Activated CD8-positive, alpha-beta memory T cell treated with anti-CD3 and anti-CD28 coated beads for 1 hour (primary cell): ENCODE results near the gene GABRD.

Experiments used
- DNase-seq, 2 donors: peaks; one replicate each; pipeline ENCODE4 v3.0.0-alpha.2; 2020; ENCODE audit warnings: low read depth in 1 of 2; ENCODE audit errors: extremely low read depth in 1 of 2

The GABRD gene

DNA sequence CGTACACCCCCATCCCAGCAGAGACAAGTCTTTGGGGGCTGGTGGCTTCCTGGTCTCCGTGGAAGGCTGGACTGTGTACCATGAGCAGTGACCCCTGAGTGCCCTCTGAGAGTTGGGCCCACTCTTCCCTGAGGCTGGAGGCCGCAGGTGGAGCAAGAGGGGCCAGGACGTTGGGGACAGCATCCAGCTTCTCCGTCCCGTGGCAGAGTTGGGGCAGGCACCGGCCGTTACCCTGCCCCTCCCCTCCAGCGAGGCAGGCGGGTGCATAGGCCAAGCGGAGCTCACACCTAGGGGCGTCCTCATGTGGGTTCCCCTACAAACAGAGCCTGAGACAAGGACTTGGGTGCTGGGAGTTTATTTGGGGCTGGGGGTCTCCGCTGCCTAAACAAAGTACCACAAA lies 14.0 kb downstream of the GABRD start:
- DNase-seq = no peak

DNA sequence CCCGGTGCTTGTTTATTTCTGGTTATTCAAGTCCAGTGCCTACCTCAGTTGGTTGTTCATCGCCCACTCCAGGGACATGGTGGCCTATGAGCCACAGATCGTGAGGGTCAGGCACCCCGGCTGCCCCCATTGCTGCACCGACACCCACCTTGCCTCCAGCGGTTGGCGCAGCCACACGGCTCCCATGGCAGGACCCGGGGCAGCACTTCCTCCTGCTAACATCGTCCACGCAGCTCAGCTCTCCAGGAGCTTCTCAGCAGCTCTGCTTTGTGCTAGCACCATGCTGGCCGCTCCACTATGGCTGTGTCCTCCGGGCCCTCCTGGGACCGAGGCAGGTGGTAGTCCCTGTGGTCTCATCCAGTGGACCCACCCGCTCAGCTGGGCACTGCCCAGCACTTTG lies 17.1 kb downstream of the GABRD start:
- no peak for DNase-seq

DNA sequence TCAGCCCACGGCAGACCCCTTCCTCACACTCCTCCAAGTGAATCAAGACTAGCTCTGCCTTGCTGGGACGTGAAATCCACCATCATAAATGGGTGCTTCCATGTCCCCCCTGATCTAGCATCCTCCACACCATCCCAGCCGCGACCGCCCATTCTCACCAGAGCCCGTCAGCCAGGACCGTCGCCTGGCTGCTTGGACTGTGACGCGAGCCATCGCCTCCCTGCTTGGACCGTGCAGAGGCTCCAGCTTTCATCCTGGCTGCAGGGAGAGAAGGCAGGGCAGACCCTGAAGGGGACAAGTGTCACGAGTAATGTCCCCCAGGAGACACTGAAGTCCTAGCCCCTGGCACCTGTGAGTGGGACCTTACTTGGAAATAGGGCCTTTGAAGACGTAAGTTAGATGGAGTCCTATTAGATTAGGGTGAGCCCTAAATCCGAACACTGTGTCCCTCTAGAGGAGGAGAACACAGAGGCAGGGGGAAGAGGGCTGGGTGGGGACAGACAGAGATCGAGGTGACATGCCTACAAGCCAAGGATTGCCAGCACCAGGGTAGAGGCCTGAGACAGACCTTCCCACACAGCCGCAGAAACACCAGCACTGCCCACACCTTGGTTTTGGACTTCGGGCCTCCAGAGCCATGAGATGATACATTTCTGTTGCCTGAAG lies 18.3 kb downstream of the GABRD start:
- DNase-seq = no peak

DNA sequence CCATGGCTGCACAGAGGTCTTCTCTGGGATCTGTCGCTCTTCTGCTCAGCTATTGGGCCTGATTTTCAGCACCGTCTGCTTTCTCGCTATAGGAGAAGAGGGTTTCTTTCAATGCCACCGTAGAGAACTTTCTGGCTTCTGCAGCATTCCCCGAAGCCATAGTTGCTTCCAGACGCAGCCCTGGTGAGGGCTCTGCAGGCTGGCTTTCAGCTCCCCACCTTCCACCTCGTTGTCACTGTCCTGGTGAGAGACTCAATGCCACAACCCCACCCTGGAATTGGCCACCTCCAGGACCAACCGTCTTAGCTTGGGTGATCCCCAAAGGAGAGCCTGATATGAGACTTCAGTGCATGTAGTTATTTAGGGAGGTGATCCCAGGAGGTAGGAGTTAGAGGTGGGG lies 19.1 kb downstream of the GABRD start:
- no peak for DNase-seq

DNA sequence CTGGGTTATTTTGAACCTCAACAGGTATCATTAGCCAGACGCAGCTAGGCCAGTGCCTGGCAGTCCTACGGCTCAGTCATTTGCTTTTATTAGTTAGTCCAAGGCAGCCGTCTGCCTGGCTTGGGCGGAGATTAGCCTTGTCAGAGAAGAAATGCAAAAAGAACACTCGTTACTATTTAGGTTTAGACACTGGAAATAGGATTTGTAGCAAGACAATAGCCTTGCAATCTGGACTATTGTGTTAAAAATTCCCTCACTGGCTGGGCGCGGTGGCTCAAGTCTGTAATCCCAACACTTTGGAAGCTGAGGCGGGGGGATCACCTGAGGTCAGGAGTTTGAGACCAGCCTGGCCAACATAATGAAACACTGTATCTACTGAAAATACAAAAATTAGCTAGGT lies 20.1 kb downstream of the GABRD start:
- DNase-seq = no peak

DNA sequence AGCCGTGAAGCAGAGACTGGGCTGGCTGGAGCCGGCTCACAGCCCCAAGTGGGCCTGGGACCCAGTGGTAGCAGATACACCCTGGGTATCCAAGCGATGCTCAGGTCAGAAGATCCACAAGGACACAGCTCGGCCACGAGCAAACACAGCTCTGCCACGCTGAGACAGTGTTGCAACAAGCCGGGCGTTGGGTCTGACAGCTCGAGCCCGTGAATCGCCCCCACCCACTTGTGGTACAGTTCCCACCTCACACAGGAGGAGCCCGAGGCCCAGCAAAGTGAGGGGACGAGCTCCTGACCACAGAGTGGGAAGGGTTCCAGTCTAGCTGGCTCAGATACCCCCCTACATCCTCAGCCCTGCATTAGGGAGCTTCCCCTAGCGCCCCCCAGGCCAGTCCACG lies 22.2 kb downstream of the GABRD start:
- DNase-seq = no peak

DNA sequence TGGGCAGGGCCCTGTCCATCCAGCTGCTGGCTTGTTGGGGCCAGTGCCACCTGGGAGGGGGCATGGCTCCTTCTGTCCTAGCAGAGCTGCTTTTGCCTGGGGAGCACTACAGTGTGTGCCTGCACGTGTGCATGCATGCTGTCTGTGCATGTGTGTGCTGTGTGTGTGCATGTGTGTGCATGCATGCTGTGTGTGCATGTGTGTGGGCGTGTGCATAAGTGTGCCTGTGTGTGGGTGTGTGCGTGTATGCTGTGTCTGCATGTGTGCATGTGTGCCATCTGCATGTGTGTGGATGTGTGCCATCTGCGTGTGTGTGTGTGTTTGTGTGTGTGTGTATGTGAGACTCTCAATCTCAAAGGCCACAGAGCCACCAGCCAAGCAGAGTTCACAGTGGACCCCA lies 22.7 kb downstream of the GABRD start:
- DNase-seq = no peak

DNA sequence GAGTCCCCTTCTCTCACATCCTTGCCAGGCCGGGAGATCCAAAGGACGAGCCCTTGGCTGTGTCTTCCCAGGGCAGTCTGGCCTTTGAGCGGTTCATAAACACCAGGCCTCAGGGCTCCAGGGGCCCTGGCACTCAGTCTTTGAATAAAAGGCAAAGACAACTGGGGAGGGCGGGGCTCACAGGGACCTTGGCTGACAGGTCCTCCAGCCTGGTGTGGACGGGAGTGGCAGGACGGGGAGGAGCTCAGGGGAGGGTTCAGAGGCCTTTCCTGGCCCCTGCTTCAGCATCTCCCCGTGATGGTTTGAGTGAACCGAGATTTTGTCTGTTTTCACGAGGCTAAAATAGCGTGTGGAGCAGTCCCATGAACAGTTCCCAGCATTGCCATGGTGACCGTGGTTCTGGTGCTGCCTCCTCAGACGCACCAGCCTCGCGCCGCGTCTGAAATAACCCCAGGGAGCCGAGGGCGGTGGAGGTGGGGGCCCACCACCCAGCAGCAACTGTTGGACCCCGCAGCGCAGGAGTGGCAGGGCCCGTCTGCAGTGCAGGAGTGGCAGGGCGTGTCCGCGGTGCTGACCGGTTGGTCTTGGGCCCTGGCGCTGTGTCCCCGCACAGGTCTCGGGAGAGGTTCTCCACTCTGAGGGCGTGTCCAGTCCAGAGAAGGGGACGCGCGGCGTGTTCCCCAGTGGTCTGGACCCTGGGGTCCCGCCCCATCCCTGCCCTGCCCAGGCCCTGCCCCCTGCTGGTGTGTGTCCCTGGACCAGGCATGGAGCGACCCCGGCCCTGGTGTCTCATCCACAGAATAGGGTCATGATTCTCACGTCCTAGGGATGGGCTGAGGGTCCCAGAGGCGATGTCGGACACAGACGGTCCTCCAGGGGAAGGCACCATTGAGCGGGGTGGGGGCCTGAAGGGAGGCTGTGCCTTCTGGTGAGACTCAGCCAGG lies 24.0 kb downstream of the GABRD start:
- no peak for DNase-seq

DNA sequence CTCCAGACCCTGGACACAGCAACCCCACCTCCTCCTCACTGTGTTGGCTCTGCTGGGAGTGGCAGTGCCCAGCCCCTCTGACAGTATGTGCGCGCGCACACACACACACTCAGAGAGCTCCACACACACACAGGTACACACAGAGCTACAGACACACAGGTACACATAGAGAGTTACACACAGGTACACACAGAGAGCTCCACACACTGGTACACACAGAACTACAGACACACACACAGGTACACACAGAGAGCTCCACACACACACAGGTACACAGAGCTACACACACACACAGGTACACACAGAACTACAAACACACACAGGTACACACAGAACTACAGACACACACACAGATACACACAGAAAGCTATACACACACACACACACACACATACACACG lies 24.7 kb downstream of the GABRD start:
- no peak for DNase-seq

DNA sequence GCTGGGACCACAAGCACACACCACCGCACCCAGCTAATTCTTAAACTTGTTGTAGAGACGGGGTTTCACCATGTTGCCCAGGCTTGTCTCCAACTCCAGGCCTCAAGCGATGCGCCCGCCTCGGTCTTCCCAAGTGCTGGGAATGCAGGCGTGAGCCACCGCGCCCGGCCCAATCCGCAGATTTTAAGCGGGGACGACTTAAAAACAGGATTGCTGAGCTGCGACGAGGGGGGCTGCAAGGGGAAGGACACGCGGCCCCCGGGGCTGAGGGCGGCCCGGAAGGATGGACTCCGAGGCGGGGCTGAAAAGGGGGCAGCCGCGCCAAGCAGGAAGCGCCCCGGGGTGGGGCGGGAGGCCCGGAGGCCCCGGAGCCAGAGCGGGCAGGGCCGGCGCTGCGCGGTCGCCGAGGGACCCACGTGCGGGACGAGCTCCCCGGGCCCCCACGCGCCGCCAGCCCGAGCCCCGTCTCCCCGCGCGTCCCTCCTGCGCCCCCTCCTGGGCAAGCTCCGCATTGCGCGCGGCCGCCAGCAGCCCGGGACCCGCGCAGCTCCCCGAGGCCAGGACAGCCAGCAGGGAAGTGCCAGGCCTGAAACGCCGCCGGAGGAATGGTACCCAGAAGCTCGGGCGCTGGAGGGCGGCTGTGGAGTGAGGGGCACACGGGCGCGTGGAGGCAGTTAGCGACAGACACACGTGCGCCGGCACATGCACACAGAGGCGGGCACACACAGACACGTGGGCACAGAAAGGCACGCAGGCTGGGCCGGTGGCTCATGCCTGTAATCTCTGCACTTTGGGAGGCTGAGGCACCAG lies 25.6 kb downstream of the GABRD start:
- DNase-seq = peak; percentile 36 to 73

DNA sequence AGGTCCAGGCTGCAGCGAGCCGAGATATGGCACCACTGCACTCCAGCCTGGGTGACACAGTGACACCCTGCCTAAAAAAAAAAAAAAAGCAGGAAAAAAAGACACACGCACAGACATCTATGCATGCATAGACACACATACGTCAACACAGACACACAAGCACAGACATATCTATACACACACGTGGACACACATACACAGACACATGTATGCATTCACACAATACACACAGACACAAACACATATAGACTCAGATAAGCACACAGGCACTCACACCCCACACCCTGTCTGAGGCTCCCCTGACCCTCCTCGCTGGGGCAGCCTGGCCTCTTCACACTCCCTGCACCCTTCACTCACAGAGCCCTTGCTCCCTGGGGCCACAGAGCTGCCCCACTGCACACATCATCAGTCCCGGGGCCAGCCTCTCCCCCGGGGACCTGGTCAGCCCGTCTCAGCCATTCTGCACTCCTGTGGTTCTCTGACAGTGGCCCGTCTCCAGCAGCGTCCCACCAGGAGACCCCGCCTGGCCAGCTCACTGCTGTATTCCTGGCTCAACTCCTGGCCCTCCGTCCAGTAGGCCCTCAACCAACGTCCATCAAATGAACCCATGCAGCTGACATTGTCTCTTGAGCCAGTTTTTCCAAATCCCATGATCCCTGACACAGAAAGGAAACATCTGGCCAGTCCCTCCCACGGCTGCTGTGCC lies 26.5 kb downstream of the GABRD start:
- no peak for DNase-seq

DNA sequence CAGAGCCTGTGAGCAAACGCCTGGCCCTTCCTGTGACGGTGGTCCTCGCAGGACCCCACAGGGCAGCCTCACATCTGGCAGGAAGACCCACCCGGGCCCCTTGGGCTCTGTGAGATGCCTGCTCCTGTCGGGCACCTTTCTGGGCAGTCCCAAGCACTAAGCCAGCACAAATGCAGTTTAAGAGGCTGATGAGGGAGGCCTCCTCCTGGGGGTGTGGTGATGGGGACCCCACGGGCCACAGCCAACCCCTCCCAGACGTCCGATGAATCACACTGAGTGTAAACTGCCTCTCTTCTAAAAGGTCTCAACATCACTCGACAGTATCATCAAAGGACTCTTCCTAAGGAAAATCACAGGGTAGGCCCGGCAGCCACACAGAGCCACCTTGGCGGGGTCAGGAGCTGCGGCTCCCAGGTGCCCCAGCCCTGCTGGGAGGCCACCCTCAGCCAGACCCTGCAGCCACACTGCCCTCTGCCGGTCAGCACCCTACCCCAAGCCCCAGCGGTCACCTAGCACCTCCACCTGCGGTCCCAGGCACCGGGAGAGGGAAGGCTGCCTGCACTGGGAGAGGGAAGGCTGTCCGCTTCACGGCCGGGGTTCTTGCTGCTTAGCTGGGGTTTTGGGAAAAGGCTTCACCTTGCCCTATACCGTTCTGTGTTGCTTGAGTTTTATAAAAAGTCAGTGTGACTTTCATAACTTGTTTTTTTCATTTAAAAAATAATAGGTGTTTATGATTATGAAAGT lies 27.2 kb downstream of the GABRD start:
- no peak for DNase-seq

DNA sequence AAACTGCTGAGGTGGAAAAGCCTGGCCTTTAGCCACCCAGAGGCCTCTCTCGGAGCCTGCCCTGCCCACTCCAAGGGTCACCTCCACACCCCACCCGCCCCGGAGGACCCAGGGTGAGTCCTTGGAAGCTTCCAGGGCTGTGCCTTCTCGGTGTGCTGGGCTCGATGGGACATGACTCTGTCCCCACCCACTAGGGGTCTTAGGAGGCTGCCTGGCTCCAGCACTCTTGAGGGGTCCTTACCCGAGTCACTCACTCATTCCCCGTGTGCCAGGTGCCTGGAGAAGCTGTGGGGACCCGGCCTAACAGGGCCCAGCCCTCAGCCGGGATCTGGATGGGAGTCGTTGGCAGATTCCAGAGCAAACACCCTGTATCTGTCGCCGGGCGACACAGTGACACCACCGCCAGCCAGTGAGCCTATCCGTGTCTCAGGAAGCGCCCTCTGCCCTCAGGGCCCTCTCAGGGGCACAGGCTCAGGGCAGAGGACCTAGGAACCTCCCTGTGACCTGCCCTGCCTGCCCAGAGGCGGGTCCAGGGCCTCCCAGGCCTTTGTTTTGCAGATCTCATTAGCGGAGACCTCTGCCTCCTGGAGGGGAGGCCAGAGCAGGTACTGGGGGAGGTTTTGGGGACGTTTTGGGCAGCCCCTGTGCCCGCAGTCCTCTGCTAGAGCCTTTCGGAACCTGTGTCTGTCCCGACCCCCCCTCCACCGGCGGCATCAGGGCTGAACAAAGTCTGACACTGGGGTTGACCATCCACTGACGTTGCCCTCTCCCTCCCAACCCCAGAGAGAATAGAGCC lies 28.0 kb downstream of the GABRD start:
- no peak for DNase-seq

DNA sequence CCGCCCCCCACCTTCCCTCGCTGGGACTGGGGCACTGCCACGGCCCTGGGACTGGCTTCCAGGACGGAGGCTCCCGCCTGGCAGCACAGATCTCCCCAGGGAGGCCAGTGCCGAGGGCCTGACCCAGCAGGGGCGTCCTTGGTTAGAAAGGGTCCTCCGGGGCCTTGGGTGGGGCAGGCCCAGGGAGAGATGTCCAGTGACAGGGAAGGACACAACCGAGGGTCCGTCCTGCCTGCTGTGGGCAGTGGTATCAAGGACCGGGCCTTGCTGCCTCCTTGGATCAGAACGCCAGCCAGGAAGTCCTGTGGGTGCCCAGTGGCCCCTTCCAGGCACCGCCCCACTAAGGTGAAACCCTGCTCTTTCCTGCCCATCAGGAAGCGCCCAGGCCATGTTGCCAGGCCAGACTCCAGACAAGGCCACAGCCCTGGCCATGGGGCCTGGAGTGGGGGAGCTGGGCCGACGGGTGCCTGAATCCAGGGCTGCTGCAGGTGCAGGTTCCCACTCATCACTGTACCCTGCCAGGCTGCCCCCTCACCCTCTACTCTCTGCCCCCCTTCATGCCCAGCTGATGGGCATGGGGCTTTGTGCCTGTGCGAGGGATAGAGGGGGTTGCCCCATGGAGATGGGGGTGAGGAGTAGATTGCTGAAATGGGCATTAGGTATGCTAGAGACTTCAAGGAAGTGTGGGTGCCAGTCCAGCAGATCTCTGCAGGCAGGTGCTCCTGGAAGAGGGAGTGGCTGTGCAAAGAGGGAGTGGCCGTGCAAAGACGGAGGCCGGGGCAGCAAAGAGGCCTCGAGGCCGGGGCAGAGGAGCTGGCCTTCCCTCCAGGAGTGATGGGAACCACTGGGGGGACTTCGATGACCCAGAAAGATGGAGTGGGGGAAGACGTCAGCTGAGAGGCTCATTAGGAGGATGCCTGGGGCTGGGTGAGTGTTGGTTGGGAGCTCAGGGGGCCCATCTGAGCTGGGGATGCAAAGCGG lies 28.9 kb downstream of the GABRD start:
- DNase-seq = no peak

DNA sequence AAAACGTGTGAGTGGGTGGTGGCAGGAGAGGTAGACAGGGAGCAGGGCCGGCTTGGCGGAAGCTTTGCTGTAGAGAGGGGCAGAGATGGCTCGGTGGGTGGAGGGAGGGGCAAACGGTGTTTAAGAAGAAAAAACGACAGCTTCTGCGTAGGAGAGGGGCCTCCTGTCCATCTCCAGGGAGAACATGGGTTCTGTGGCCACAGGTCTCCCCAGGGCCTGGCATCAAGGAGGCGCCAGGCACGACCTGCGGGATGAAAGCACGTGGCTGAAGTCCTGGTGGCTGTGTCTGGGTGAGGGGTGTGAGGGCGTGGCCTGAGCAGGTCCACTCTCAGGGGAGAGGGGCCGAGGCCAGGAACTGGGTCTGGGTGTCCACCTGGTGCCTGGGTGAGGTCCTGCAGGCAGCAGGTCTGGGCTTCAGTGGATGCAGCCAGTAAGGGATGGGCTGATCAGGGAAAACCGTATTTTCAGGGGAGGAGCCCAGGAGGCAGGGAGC lies 30.1 kb downstream of the GABRD start:
- DNase-seq = no peak

DNA sequence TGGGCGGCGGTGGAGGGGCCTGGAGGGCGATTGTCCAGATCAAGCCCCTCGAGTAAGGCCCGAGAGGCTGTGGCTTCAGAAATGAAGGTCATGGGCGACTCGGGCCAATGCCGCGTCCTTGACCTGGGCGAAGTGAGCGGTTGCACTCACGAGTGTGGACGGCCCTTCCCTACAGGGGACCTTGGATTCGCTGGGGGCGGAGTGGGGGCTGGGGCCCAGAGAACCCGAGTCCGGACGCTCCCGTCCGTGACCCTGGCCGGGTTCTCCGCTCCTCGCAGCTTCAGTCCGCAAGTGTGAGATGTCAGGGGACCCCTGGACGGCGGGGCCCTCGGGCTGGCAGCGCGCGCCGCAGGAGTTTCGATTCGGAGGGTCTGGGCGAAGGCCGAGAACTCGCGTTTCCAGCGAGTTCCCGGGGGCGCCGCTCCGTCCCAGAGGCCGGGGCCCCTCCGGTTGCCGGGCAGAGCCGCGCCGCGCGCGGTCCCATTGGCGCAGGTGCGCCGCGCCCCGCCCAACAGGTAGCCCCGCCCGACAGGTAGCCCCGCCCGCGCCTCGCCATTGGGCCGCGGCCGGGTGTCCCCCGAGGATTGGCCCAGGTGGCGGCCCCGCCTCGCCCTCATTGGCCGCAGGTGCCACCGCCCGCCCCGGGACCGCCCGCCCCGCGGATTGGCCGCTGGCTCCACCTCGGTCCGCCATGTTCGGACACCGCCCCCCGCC lies 30.7 kb downstream of the GABRD start, which contains the start of gene PRKCZ:
PRKCZ (plus strand) TSS at position 694 of the 714 bp plus-strand sequence. CDS start 220 bp downstream, outside the sequence.
- peak; percentile 80 to 94 for DNase-seq

DNA sequence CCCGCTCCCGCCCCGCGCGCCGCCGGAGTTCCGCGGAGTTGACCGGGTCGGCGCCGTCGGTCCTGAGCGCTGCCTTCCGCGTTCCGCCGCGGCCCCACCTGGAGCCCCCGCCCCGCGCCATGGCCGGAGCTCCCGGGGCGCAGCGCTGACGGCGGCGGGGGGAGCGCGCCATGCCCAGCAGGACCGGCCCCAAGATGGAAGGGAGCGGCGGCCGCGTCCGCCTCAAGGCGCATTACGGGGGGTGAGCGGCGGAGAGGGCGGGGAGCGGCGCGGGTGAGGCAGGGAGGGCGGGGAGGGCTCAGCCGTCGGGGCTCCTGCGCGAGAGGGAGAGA lies 31.3 kb downstream of the GABRD start:
- peak in 1 of 2 donors; percentile 11 for DNase-seq
